ENCODE measurements around the gene FAM193A.

DNA sequence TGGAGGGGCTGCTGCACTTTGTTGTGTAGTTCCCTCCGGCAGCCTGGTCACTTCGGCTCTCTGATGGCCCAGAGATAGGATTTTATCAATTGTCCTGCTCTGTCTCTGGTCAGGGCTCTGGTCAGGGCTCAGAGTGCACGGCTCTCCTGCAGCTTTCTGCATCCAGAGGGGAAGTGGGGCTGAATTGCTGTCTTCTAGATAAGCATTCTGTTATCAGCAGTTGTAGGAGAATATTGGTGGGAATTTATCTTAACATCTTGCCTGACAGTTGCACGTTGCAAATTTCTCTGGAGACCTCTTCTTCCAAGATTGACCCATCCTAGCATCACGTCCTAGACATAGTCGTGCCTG lies 62.8 kb downstream of the FAM193A start:
- TF ChIP-seq, protein P1, sequence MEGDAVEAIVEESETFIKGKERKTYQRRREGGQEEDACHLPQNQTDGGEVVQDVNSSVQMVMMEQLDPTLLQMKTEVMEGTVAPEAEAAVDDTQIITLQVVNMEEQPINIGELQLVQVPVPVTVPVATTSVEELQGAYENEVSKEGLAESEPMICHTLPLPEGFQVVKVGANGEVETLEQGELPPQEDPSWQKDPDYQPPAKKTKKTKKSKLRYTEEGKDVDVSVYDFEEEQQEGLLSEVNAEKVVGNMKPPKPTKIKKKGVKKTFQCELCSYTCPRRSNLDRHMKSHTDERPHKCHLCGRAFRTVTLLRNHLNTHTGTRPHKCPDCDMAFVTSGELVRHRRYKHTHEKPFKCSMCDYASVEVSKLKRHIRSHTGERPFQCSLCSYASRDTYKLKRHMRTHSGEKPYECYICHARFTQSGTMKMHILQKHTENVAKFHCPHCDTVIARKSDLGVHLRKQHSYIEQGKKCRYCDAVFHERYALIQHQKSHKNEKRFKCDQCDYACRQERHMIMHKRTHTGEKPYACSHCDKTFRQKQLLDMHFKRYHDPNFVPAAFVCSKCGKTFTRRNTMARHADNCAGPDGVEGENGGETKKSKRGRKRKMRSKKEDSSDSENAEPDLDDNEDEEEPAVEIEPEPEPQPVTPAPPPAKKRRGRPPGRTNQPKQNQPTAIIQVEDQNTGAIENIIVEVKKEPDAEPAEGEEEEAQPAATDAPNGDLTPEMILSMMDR (IDR thresholded peaks at IDR 0.05) = no peak
- no peak for TF ChIP-seq POLR2A (IDR thresholded peaks at IDR 0.05)

Data from right lobe of liver (tissue), 4 donors.